ENCODE data around the gene SETSIP.
"Not testable (repeated sequence)": the region's sequence is repeated elsewhere in the genome, so short reads cannot be mapped to it uniquely, and the experiment has no call there.

SETSIP gene

GRCh38 chr1:92026806-92027205, 48.4 kb downstream of the SETSIP start:
- ChIA-PET POLR2A (no interaction called here), CTCF (no interaction called here)
- TF ChIP-seq ZNF366 (tag by site-specific recombination; conservative IDR thresholded peaks at IDR 0.05): no peak
- TF ChIP-seq ZNF473 (tag by site-specific recombination; IDR thresholded peaks at IDR 0.05): no peak
- no peak for TF ChIP-seq ZNF747 (tag by site-specific recombination; IDR thresholded peaks at IDR 0.05)
- TF ChIP-seq ZNF239 (tag by site-specific recombination; IDR thresholded peaks at IDR 0.05): no peak
- no peak for TF ChIP-seq ZNF785 (tag by site-specific recombination; IDR thresholded peaks at IDR 0.05)
- no peak for TF ChIP-seq ZNF664 (tag by site-specific recombination; IDR thresholded peaks at IDR 0.05)
- TF ChIP-seq PBX3 (CRISPR knock-in tag; IDR thresholded peaks at IDR 0.05): no peak
- no peak for TF ChIP-seq ZNF488 (tag by site-specific recombination; IDR thresholded peaks at IDR 0.05)
- TF ChIP-seq ZNF791 (tag by site-specific recombination; IDR thresholded peaks at IDR 0.05): no peak
- no peak for TF ChIP-seq ZNF792 (tag by site-specific recombination; IDR thresholded peaks at IDR 0.05)
- Histone ChIP-seq H3K36me3 (ENCODE audit: control insufficient read depth in 2 of 2, insufficient read depth in 1 of 2, low read length in 2 of 2) (no peaks in the 10 kb centered on the region; a peak in 1 of 3 replicates), H3K4me1 (ENCODE audit: control insufficient read depth, insufficient read depth, low read length) (peaks cover 10% of the 10 kb centered on the region), H3K27ac (ENCODE audit: extremely low read depth, low read depth, low read length) (no peak overlapping the region), H3K4me3 (ENCODE audit: low read depth, low read length) (no peak overlapping the region), H3K9me3 (ENCODE audit: control insufficient read depth, insufficient read depth, low read depth, low read length) (no peaks in the 10 kb centered on the region)

GRCh38 chr1:92026042-92026441, 49.2 kb downstream of the SETSIP start:
- H3K9me3 ChIP-seq (ENCODE audit: control insufficient read depth, insufficient read depth, low read depth, low read length); H3K4me1 ChIP-seq (ENCODE audit: control insufficient read depth, insufficient read depth, low read length); H3K36me3 ChIP-seq (ENCODE audit: control insufficient read depth in 2 of 2, insufficient read depth in 1 of 2, low read length in 2 of 2); POLR2A ChIA-PET; H3K4me3 ChIP-seq (ENCODE audit: low read depth, low read length); H3K27ac ChIP-seq (ENCODE audit: extremely low read depth, low read depth, low read length); CTCF ChIA-PET: not testable (repeated sequence)
